HEK293T (cell line): Measurements from ENCODE around the gene GPS1.

ENCODE experiments used
- BHLHE40 ChIP-seq: fragments of 450-650 bp; IDR thresholded peaks from 2 replicates; pipeline ENCODE4 v1.6.1; 2016; ENCODE audit warnings: mild to moderate bottlenecking, moderate library complexity, borderline replicate concordance
- CTBP1 ChIP-seq: fragments of 450-650 bp; IDR thresholded peaks from 2 replicates; pipeline ENCODE4 v1.6.1; 2016; ENCODE audit warnings: borderline replicate concordance
- ELF4 ChIP-seq: fragments of 450-650 bp; IDR thresholded peaks from 2 replicates; pipeline ENCODE4 v1.6.1; 2017; ENCODE audit warnings: antibody characterized with exemption
- FOXK2 ChIP-seq: fragments of 450-650 bp; IDR thresholded peaks from 2 replicates; pipeline ENCODE4 v1.6.1; 2016; ENCODE audit warnings: mild to moderate bottlenecking
- HDGF ChIP-seq: fragments of 450-650 bp; IDR thresholded peaks from 2 replicates; pipeline ENCODE4 v1.6.1; 2017; ENCODE audit warnings: antibody characterized with exemption, borderline replicate concordance
- LEF1 ChIP-seq: fragments of 450-650 bp; IDR thresholded peaks from 2 replicates; pipeline ENCODE4 v1.6.1; 2017; ENCODE audit warnings: mild to moderate bottlenecking, borderline replicate concordance
- PKNOX1 ChIP-seq: fragments of 450-650 bp; IDR thresholded peaks from 2 replicates; pipeline ENCODE4 v1.6.1; 2016
- SP1 ChIP-seq: fragments of 450-650 bp; IDR thresholded peaks from 2 replicates; pipeline ENCODE4 v1.6.1; 2017
- TARDBP ChIP-seq: fragments of 450-650 bp; IDR thresholded peaks from 2 replicates; pipeline ENCODE4 v1.6.1; 2016
- ZNF384 ChIP-seq: fragments of 450-650 bp; IDR thresholded peaks from 2 replicates; pipeline ENCODE4 v1.6.1; 2016

GRCh38 chr17:82097919-82098168 lies 46.1 kb downstream of the GPS1 start:
- no peak for TF ChIP-seq ZNF384
- 0 out of 2 replicates have a peak, but pooled peaks have one; percentile 8 for TF ChIP-seq LEF1
- TF ChIP-seq CTBP1, result no peak
- TF ChIP-seq SP1, result no peak
- no peak for TF ChIP-seq TARDBP
- no peak for TF ChIP-seq BHLHE40
- no peak for TF ChIP-seq PKNOX1
- TF ChIP-seq FOXK2, result no peak
- TF ChIP-seq HDGF, result no peak
- no peak for TF ChIP-seq ELF4
